ENCODE data around the gene MIP. TPM values are rescaled to one million over a fixed set of nuclear protein-coding genes. Genes with fewer than 3 reads are reported as not detected.
"Not testable (repeated sequence)": the region's sequence is repeated elsewhere in the genome, so short reads cannot be mapped to it uniquely, and the experiment has no call there.

Gene MIP
- polyA plus RNA-seq, 12 donors = 0.19 to 0.34 (median 0.23) TPM; not detected in 8

DNA sequence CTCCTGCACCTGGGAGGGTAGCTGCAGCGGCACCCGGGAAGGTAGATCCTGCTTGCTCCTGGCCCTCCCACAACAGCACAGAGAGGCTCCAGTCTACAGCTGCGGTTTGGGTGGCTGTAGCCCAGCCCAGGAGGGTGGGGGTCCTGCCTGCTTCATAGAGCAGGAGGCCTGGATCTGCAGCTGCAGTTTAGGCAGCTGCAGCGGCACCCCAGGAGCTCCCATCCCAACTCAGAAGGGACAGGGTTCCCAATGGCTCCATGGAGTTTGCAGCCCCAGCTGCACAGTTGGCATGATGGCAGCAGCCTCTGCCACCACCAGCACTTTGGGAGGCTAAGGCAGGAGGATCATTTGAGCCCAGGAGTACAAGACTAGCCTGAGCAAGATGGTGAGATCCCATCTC, 43.7 kb downstream of the MIP start:
- no peak for DNase-seq

DNA sequence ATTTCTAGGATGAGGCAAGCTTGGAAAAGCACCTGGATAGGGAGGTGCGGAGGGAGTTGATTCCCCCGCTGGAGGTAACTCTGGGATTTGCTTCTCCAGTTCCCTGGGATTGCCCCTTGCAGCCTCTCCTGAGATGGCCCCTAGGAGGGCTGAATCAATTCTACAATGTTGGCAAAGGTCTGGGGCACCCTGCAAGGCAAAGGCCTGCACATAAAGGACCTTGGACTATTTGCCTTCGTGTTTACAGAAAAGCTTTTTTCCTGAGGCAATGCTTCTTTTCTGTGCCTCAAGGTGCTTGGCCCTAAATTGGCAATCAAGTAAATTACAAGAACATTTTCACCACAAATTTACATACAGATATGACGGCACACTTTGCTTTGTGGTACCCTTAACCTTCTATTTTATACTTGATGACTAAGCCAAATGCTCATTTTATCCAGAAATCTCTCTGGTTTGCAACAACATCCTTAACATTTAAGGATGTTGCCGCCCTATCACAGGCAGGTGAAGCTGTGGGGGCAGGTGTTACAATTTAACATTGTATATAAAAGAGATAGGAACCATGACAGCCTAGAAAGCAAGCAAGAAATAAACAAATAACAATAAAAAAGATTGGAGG, 45.5 kb downstream of the MIP start:
- DNase-seq = no peak

- not testable (repeated sequence) for DNase-seq
These were observed 50.2 kb downstream of the MIP start for GRCh38 chr12:56404227-56404626.

GRCh38 chr12:56401612-56402011, 52.8 kb downstream of the MIP start:
- DNase-seq = not testable (repeated sequence)

DNA sequence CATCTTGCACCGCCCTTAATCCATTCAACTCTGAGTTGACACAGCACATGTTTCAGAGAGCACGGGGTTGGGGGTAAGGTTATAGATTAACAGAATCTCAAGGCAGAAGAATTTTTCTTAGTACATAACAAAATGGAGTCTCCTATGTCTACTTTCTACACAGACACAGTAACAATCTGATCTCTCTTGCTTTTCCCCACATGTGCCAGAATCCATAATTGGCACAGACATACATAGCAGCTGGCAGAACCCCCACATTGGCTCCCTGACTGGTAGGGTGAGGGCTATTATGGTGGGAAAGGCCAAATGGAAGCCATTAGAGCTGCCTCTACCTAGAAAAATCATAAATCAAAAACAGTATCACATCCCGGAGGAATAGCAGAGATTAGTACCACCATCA, 53.3 kb downstream of the MIP start:
- DNase-seq = not testable (repeated sequence)

Other genes starting within 250 kb of the MIP start
- 10 to 100 TPM in 11 of 12 donors, not detected in 1; 35.3 to 47.1 (median 41.8) TPM for gene RNF41, start 232.7 kb downstream of the MIP start, polyA plus RNA-seq (ENCODE audit: insufficient read length in 12 of 12)
- 10 to 100 TPM in 11 of 12 donors, not detected in 1; 14.7 to 36.7 (median 17.3) TPM for gene NABP2, start 230.3 kb downstream of the MIP start, polyA plus RNA-seq (ENCODE audit: insufficient read length in 12 of 12)
- 10 to 100 TPM in 1 of 12 donors, 1 to 10 TPM in 2, under 1 TPM in 7, not detected in 2; 0.13 to 85.4 (median 0.59) TPM for gene SLC39A5, start 224.6 kb downstream of the MIP start, polyA plus RNA-seq (ENCODE audit: insufficient read length in 12 of 12)
- 10 to 100 TPM in 11 of 12 donors, not detected in 1; 12.6 to 25.2 (median 17.7) TPM for gene ANKRD52, start 196.3 kb downstream of the MIP start, polyA plus RNA-seq (ENCODE audit: insufficient read length in 12 of 12)
- 10 to 100 TPM in 11 of 12 donors, not detected in 1; 13.5 to 32.5 (median 17.4) TPM for gene COQ10A, start 187.7 kb downstream of the MIP start, polyA plus RNA-seq (ENCODE audit: insufficient read length in 12 of 12)
- 100 to 1,000 TPM; 136 to 255 (median 226) TPM for gene CS, start 154.3 kb downstream of the MIP start, polyA plus RNA-seq (ENCODE audit: insufficient read length in 12 of 12)
- gene CNPY2, start 138.7 kb downstream of the MIP start, polyA plus RNA-seq (ENCODE audit: insufficient read length in 12 of 12) = 10 to 100 TPM in 11 of 12 donors, not detected in 1; 36.5 to 90.7 (median 57.4) TPM
- 10 to 100 TPM in 11 of 12 donors, not detected in 1; 30.5 to 85.6 (median 47.9) TPM for gene PAN2, start 120.7 kb downstream of the MIP start, polyA plus RNA-seq (ENCODE audit: insufficient read length in 12 of 12)
- gene IL23A, start 115.8 kb downstream of the MIP start, polyA plus RNA-seq (ENCODE audit: insufficient read length in 12 of 12) = 1 to 10 TPM in 1 of 12 donors, under 1 TPM in 7, not detected in 4; 0.26 to 2.2 (median 0.58) TPM
- gene STAT2, start 94.5 kb downstream of the MIP start, polyA plus RNA-seq (ENCODE audit: insufficient read length in 12 of 12) = 100 to 1,000 TPM in 2 of 12 donors, 10 to 100 TPM in 9, not detected in 1; 33.4 to 116 (median 56.4) TPM
- gene APOF, start 91.8 kb downstream of the MIP start, polyA plus RNA-seq (ENCODE audit: insufficient read length in 12 of 12) = under 1 TPM in 3 of 12 donors, not detected in 9; 0.07 to 0.12 (median 0.11) TPM
- 10 to 100 TPM in 9 of 12 donors, 1 to 10 TPM in 2, not detected in 1; 9.8 to 23.6 (median 16.1) TPM for gene TIMELESS, start 5.2 kb downstream of the MIP start, polyA plus RNA-seq (ENCODE audit: insufficient read length in 12 of 12)
- 1 to 10 TPM in 11 of 12 donors, not detected in 1; 1.4 to 3.4 (median 2.3) TPM for gene SPRYD4, start 13.9 kb upstream of the MIP start, polyA plus RNA-seq (ENCODE audit: insufficient read length in 12 of 12)
- gene GLS2, start 33.5 kb upstream of the MIP start, polyA plus RNA-seq (ENCODE audit: insufficient read length in 12 of 12) = 1 to 10 TPM in 1 of 12 donors, under 1 TPM in 6, not detected in 5; 0.15 to 1.2 (median 0.50) TPM
- gene RBMS2, start 67.2 kb upstream of the MIP start, polyA plus RNA-seq (ENCODE audit: insufficient read length in 12 of 12) = 10 to 100 TPM in 11 of 12 donors, not detected in 1; 13.3 to 71.1 (median 26.4) TPM
- 100 to 1,000 TPM in 3 of 12 donors, 10 to 100 TPM in 9; 31.6 to 842 (median 46.7) TPM for gene BAZ2A, start 175.7 kb upstream of the MIP start, polyA plus RNA-seq (ENCODE audit: insufficient read length in 12 of 12)
- 100 to 1,000 TPM in 11 of 12 donors, not detected in 1; 327 to 788 (median 683) TPM for gene ATP5F1B, start 191.3 kb upstream of the MIP start, polyA plus RNA-seq (ENCODE audit: insufficient read length in 12 of 12)
- gene PTGES3, start 233.6 kb upstream of the MIP start, polyA plus RNA-seq (ENCODE audit: insufficient read length in 12 of 12) = 100 to 1,000 TPM in 11 of 12 donors, not detected in 1; 189 to 255 (median 216) TPM

All from muscle of arm (tissue), 12 donors.